ENCODE results near the gene P2RY11.

P2RY11 gene

DNA sequence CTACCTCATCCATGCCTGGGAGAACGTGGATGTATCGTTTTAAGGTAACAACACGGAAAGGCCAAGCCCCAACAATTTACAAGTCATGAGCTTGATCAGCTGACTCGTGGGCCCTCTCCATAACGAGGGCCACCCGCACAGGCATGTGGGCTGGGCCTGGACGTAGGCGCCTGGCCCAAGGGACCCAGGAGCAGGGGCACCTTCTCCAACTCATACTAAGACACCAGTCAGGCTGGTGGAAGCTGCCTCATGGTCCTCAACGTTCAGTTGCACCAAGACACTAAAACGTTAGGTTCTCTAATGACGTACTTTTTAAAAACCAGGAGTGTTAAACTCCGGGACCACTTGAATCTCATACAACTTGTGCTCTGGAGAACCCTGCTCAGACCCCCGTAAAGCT, 30.0 kb downstream of the P2RY11 start:
- TF ChIP-seq, protein P1, sequence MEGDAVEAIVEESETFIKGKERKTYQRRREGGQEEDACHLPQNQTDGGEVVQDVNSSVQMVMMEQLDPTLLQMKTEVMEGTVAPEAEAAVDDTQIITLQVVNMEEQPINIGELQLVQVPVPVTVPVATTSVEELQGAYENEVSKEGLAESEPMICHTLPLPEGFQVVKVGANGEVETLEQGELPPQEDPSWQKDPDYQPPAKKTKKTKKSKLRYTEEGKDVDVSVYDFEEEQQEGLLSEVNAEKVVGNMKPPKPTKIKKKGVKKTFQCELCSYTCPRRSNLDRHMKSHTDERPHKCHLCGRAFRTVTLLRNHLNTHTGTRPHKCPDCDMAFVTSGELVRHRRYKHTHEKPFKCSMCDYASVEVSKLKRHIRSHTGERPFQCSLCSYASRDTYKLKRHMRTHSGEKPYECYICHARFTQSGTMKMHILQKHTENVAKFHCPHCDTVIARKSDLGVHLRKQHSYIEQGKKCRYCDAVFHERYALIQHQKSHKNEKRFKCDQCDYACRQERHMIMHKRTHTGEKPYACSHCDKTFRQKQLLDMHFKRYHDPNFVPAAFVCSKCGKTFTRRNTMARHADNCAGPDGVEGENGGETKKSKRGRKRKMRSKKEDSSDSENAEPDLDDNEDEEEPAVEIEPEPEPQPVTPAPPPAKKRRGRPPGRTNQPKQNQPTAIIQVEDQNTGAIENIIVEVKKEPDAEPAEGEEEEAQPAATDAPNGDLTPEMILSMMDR (IDR thresholded peaks at IDR 0.05; ENCODE audit: low read depth, low read length, missing control alignments) = no peak
- DNase-seq (ENCODE audit: low read depth) = no peak
- H3K4me3 ChIP-seq (ENCODE audit: low read depth, low read length) = no peak overlapping the region

GRCh38 chr19:10141973-10142372, 30.5 kb downstream of the P2RY11 start:
- DNase-seq (ENCODE audit: low read depth) = no peak
- no peak overlapping the region for H3K4me3 ChIP-seq (ENCODE audit: low read depth, low read length)
- TF ChIP-seq, protein P1 (IDR thresholded peaks at IDR 0.05; ENCODE audit: low read depth, low read length, missing control alignments) = no peak

GRCh38 chr19:10142701-10143375, 31.3 kb downstream of the P2RY11 start:
- no peak overlapping the region for H3K4me3 ChIP-seq (ENCODE audit: low read depth, low read length)
- TF ChIP-seq, protein P1 (IDR thresholded peaks at IDR 0.05; ENCODE audit: low read depth, low read length, missing control alignments) = no peak
- no peak for DNase-seq (ENCODE audit: low read depth)

GRCh38 chr19:10143681-10144080, 32.2 kb downstream of the P2RY11 start:
- TF ChIP-seq, protein P1 (IDR thresholded peaks at IDR 0.05; ENCODE audit: low read depth, low read length, missing control alignments) = no peak
- H3K4me3 ChIP-seq (ENCODE audit: low read depth, low read length) = no peak overlapping the region
- no peak for DNase-seq (ENCODE audit: low read depth)

DNA sequence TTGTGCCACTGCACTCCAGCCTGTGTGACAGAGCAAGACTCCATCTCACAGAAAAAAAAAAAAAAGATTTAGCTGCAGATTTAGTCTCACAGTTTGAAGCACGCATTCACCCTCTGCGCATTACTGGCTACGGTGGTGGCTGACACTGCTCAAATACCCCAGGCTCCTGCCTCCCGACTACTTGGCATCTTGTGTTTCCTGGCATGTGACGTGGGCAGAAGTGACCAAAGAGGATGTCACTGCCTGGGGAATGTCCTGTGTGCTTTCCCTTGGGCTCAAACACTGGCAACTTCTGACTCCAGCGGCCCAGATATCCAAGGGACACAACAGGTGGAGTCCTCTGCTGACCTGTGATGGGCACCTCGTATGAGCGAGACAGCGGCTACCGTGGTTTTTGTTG, 32.9 kb downstream of the P2RY11 start:
- no peak overlapping the region for H3K4me3 ChIP-seq (ENCODE audit: low read depth, low read length)
- TF ChIP-seq, protein P1 (IDR thresholded peaks at IDR 0.05; ENCODE audit: low read depth, low read length, missing control alignments) = no peak
- DNase-seq (ENCODE audit: low read depth) = no peak

GRCh38 chr19:10145031-10145430, 33.5 kb downstream of the P2RY11 start:
- DNase-seq (ENCODE audit: low read depth) = no peak
- TF ChIP-seq, protein P1 (IDR thresholded peaks at IDR 0.05; ENCODE audit: low read depth, low read length, missing control alignments) = no peak
- no peak overlapping the region for H3K4me3 ChIP-seq (ENCODE audit: low read depth, low read length)

GRCh38 chr19:10146142-10146541, 34.6 kb downstream of the P2RY11 start:
- no peak overlapping the region for H3K4me3 ChIP-seq (ENCODE audit: low read depth, low read length)
- DNase-seq (ENCODE audit: low read depth) = no peak
- TF ChIP-seq, protein P1 (IDR thresholded peaks at IDR 0.05; ENCODE audit: low read depth, low read length, missing control alignments) = no peak
